ENCODE measurements around the gene IRGQ. TPM values are rescaled to one million over a fixed set of nuclear protein-coding genes. Genes with fewer than 3 reads are reported as not detected.
A peak's percentile ranks its signal among the peaks of the same experiment; 100 is the strongest.

The IRGQ gene
- total RNA-seq, 1 experiment from 2014 or later: 26.5 TPM

DNA sequence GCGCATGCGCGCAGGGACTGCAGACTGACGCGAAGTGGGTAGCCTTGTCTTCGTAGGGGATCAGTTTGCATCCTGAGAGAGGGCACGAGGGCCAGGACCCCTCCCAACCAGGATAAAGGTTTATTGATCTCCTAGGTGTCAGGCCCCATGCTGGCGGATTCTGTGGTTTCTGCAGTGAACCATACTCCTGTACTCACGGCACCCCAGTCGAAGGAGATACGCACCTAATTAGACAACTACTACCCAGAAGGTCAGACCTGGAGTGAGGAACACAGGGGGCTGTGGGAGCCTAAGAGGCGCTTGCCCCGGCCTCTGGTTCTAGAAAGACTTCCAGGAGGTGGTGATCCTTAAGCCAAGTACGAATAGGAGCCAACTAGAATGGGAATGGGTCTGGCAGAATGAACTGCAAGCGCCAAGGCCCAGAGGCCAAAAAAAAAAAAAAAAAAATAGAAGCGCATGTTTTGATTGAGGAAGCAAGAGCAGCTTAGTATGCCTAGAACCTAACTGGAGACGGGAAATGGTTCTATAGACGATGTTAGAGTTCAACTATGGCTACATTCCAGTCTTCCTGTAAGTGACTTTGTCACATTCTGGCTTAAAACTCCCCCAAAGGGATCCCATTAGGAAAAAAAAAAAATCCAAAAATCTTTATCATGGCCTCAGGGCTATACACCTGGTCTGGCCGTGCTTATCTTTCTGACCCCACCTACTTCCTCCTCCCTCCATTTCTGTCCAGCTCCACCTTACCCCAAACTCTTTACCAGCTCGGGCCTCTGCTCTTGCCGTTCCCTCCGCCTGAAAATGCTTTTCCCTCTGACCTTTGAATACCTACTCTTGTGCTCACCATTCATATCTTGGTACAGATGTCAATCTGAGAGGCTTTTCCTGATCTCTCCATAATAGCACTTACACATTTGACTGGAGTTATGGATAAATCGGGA is 24.4 kb upstream of the IRGQ start:
- no peaks in the 10 kb centered on the region for H3K9me3 Mint-ChIP-seq (ENCODE audit: unreplicated experiment)

DNA sequence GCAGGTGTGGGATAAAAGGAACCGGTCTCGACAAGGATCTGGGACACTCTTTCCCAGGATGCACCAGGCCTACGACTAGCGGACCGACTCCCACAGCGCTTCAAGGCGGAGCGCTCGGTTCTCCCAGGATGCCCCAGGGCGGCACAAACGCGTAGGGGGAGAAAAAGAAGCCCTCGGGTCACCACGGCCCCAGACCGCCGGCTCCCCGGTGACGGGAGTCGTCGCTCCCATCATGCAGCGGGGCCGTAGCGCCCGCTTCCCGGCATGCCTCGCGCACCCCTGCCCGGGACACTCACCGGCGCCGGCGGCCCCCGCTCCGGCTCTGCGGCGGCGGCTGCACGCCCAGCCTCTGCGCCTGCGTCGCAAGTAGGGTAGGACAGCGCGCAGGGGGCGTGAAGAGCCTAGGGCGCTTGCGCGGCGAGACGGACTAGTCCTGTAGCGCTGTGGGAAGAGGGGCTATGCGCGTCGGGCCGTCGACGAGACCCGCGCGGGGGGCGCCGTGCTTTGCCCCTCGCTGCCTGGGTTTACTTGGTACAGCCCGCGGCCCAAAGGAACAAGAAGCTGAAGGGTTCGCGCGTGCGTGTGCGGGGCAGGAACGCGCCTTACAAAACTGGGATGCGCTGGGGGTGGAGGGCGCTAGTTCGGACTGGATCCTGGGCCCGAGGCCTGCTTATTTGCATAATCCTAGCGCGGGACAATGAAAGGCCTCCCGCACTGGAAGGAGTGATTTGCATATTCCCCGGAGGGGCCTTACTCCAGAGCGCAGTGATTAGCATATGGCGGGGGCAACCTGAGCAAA is 23.5 kb upstream of the IRGQ start, which contains the start of gene ZNF428:
Gene ZNF428, minus strand, starts transcription at position 368 of the 799 bp plus-strand sequence. CDS start 5,325 bp downstream, outside the sequence.
- Mint-ChIP-seq H3K27me3 (ENCODE audit: insufficient read depth, unreplicated experiment) (no peaks in the 10 kb centered on the region), H3K4me1 (ENCODE audit: insufficient read depth, unreplicated experiment) (peaks cover 10% of the 10 kb centered on the region), H3K9me3 (ENCODE audit: unreplicated experiment) (no peaks in the 10 kb centered on the region), H3K27ac (ENCODE audit: low read depth, unreplicated experiment) (peak within 1 kb of the TSS; percentile 78), H3K4me3 (ENCODE audit: unreplicated experiment) (peak within 1 kb of the TSS; percentile 89), H3K36me3 (ENCODE audit: insufficient read depth, unreplicated experiment) (peaks cover 12% of the 10 kb centered on the region)
- TSS peak; percentile 57 for BruUV-seq (replicated peaks)
- intact Hi-C loops (cut with micrococcal nuclease): no loop called here
- peak; percentile 85 for DNase-seq (ENCODE audit: unreplicated experiment)
- POLR2A ChIA-PET: interaction anchor here (0.6 to 3.0 kb wide), 9 partner anchors 13 to 1030 kb away, joined by 3 to 18 read pairs (median 3); partner anchors contain the start of genes IRGQ, PLAUR, SMG9 and ZNF576
- CTCF ChIA-PET: no interaction called here
- TF ChIP-seq, protein P1, sequence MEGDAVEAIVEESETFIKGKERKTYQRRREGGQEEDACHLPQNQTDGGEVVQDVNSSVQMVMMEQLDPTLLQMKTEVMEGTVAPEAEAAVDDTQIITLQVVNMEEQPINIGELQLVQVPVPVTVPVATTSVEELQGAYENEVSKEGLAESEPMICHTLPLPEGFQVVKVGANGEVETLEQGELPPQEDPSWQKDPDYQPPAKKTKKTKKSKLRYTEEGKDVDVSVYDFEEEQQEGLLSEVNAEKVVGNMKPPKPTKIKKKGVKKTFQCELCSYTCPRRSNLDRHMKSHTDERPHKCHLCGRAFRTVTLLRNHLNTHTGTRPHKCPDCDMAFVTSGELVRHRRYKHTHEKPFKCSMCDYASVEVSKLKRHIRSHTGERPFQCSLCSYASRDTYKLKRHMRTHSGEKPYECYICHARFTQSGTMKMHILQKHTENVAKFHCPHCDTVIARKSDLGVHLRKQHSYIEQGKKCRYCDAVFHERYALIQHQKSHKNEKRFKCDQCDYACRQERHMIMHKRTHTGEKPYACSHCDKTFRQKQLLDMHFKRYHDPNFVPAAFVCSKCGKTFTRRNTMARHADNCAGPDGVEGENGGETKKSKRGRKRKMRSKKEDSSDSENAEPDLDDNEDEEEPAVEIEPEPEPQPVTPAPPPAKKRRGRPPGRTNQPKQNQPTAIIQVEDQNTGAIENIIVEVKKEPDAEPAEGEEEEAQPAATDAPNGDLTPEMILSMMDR (IDR thresholded peaks at IDR 0.05; ENCODE audit: unreplicated experiment): no peak

More for the DNA sequence above, 24.4 kb upstream of the IRGQ start:
- peak overlapping the region; percentile 89 for H3K4me3 Mint-ChIP-seq (ENCODE audit: unreplicated experiment)
- TF ChIP-seq, protein P1 (IDR thresholded peaks at IDR 0.05; ENCODE audit: unreplicated experiment): no peak
- BruUV-seq (replicated peaks): no TSS peak
- H3K4me1 Mint-ChIP-seq (ENCODE audit: insufficient read depth, unreplicated experiment): peaks cover 11% of the 10 kb centered on the region
- ChIA-PET POLR2A (interaction anchor here (0.6 to 3.0 kb wide), 8 partner anchors 13 to 1031 kb away, joined by 3 to 18 read pairs (median 3); partner anchors contain the start of genes IRGQ, PLAUR, SMG9 and ZNF576), CTCF (interaction anchor here (0.6 kb wide), 2 partner anchors 17 to 191 kb away, joined by 4 to 5 read pairs; no protein-coding TSS in a partner anchor)
- H3K27ac Mint-ChIP-seq (ENCODE audit: low read depth, unreplicated experiment): peak overlapping the region; percentile 78
- DNase-seq (ENCODE audit: unreplicated experiment): no peak
- no peaks in the 10 kb centered on the region for H3K27me3 Mint-ChIP-seq (ENCODE audit: insufficient read depth, unreplicated experiment)
- H3K36me3 Mint-ChIP-seq (ENCODE audit: insufficient read depth, unreplicated experiment): peaks cover 12% of the 10 kb centered on the region
- intact Hi-C loops (cut with micrococcal nuclease): no loop called here

DNA sequence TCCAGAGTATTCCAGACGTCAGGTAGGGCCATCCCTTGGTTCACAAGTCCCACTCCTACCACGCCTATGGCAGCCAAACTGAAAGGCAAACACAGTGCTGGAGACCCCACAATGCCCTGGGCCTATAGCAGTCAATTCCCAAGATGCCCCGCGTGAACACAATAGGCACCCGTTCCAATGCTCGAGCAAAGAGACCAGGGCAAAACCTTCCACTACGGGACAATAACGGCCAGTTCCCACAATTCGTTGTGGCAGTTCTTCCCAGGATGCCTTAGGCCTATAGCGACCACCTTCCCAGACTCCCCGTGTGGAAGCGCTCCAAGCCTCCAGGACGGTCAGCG is 23.0 kb upstream of the IRGQ start:
- intact Hi-C loops (cut with micrococcal nuclease): no loop called here
- H3K4me1 Mint-ChIP-seq (ENCODE audit: insufficient read depth, unreplicated experiment): peaks cover 7% of the 10 kb centered on the region
- BruUV-seq (replicated peaks): TSS peak; percentile 73

More for the DNA sequence above, 23.0 kb upstream of the IRGQ start:
- H3K9me3 Mint-ChIP-seq (ENCODE audit: unreplicated experiment): no peaks in the 10 kb centered on the region
- ChIA-PET POLR2A (interaction anchor here (0.6 to 3.0 kb wide), 3 partner anchors 12 to 1713 kb away, joined by 3 to 18 read pairs (median 5); partner anchors contain the start of genes IRGQ and ZNF576), CTCF (no interaction called here)
- peak overlapping the region; percentile 89 for H3K4me3 Mint-ChIP-seq (ENCODE audit: unreplicated experiment)
- H3K27ac Mint-ChIP-seq (ENCODE audit: low read depth, unreplicated experiment): peak overlapping the region; percentile 78
- H3K27me3 Mint-ChIP-seq (ENCODE audit: insufficient read depth, unreplicated experiment): no peaks in the 10 kb centered on the region
- DNase-seq (ENCODE audit: unreplicated experiment): no peak
- TF ChIP-seq, protein P1 (IDR thresholded peaks at IDR 0.05; ENCODE audit: unreplicated experiment): no peak
- peaks cover 7% of the 10 kb centered on the region for H3K36me3 Mint-ChIP-seq (ENCODE audit: insufficient read depth, unreplicated experiment)
